HFF-Myc (cell line): ENCODE data around the gene CLDN4.

Experiments used
- DNase-seq: peaks from one replicate; pipeline ENCODE4 v3.0.0-alpha.2; 2011; ENCODE audit warnings: low read depth; ENCODE audit errors: extremely low read depth
- H3K4me3 ChIP-seq: replicated peaks from 2 replicates; pipeline ENCODE4 v1.5.1; 2011; ENCODE audit warnings: low read depth, mild to moderate bottlenecking, control low read depth, low read length
- CTCF ChIP-seq: IDR thresholded peaks from 2 replicates; pipeline ENCODE4 v1.5.1; 2012; ENCODE audit warnings: mild to moderate bottlenecking, low read depth, low read length, control low read depth; ENCODE audit errors: missing control alignments

The CLDN4 gene

GRCh38 chr7:73827567-73828106 lies 3.2 kb upstream of the CLDN4 start:
- no peak for DNase-seq
- no peak for TF ChIP-seq CTCF
- H3K4me3 ChIP-seq: no peak overlapping the region

GRCh38 chr7:73828107-73828803 lies 2.5 kb upstream of the CLDN4 start:
- TF ChIP-seq CTCF: no peak
- DNase-seq: no peak
- H3K4me3 ChIP-seq: no peak overlapping the region

GRCh38 chr7:73828972-73829371 lies 1.8 kb upstream of the CLDN4 start:
- no peak for DNase-seq
- no peak for TF ChIP-seq CTCF

GRCh38 chr7:73829505-73829904 lies 1.3 kb upstream of the CLDN4 start:
- DNase-seq: no peak
- H3K4me3 ChIP-seq: no peak overlapping the region
- no peak for TF ChIP-seq CTCF

More at GRCh38 chr7:73828972-73829371, 1.8 kb upstream of the CLDN4 start:
- H3K4me3 ChIP-seq: no peak overlapping the region

- DNase-seq: no peak
- no peak overlapping the region for H3K4me3 ChIP-seq
Measured at GRCh38 chr7:73829921-73830680, 695 bp upstream of the CLDN4 start.

GRCh38 chr7:73831584-73831833 lies 713 bp downstream of the CLDN4 start:
- TF ChIP-seq CTCF: no peak
- DNase-seq: no peak
- no peak overlapping the region for H3K4me3 ChIP-seq

More at GRCh38 chr7:73829921-73830680, 695 bp upstream of the CLDN4 start:
- no peak for TF ChIP-seq CTCF
